DMS53 (cell line): ENCODE measurements around the gene NUMA1.

Experiments
- DNase-seq: peaks from one replicate; lab custom pipeline; 2025; lab: John Stamatoyannopoulos, UW

Gene NUMA1

DNA sequence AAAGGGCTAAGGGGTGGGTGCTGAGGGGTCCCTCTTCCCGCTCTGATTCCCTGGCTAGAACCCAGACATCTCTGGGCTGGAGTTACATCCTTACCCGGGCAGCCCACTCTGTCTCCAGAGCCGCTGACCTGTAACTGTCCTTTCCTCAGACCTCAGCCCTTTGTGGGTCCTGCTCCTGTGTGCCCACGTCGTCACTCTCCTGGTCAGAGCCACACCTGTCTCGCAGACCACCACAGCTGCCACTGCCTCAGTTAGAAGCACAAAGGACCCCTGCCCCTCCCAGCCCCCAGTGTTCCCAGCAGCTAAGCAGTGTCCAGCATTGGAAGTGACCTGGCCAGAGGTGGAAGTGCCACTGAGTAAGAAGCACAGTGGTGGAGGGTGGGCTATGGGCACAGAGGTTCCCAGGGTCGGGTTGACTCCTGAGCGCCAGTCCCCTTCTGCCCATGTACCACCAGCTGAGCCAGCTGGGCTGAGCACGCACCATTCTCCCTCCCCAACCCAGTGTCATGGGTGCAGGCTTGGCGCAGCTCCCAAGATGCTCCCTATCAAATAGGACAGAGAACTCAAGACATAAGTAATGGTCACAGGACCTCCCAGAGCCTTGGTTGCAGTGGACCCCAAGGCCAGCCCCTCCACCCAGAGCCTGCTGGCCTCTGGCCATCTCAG lies 80.0 kb downstream of the NUMA1 start:
- DNase-seq: no peak

- DNase-seq: no peak
Measured at GRCh38 chr11:71999798-72000197, 80.5 kb downstream of the NUMA1 start.

DNA sequence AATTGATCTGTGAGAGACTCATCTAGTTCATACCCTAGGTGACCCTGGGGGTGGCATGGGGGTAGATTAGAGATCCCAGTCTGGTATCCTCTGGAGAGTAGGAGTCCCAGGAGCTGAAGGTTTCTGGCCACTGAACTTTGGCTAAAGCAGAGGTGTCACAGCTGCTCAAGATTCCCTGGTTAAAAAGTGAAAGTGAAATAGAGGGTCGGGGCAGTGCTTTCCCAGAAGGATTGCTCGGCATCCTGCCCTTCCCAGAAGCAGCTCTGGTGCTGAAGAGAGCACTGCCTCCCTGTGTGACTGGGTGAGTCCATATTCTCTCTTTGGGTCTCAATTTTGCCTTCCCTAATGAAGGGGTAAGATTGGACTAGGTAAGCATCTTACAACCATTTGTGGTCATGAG lies 81.0 kb downstream of the NUMA1 start:
- DNase-seq: no peak

- DNase-seq: no peak
Measured at GRCh38 chr11:71998649-71999310, 81.6 kb downstream of the NUMA1 start, which contains the start of gene IL18BP. Gene IL18BP, plus strand, starts transcription at chr11:71998909. Its CDS starts 1,076 bp downstream, at chr11:71999985.

- DNase-seq: no peak
Measured at GRCh38 chr11:71998061-71998460, 82.3 kb downstream of the NUMA1 start.

DNA sequence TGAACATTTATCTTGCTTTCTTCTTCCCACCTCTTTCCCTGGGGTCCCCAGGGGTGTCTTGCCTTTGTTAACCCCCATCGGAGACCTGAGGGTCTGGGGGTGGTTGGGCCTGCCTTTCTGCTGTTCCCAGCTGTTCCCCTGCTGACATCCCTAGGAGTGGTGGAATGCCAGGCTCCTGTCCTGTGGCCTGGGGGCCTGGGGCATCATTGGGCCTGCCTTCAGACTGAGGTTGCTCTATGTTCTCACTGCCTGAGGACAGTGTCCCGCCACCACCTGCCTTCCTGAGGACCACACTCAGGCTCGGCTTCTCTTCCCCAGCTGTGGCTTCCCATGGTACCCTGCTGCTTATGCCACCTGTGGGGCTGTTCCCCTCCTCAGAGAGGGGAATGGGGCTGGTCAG lies 82.7 kb downstream of the NUMA1 start:
- DNase-seq: no peak

DNA sequence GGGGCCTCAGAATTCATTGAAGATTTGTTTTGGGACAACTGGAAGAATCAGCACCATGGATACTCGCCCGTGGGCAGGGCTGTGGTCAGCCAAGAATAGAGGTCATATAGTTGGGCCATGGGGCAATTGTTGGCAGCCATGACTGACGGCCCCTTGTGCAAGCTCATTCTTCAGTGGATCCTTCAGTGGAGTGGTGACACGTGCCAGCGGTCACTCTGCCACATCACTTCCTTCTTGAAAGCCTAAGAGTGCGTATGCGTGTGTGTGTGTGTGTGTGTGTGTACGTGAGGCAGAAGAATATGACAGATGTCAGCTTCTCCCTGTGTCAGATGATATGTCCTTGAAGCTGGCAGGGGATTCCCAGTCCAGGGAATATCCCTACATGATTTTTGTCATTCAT lies 83.4 kb downstream of the NUMA1 start:
- DNase-seq: peak; percentile 80

DNA sequence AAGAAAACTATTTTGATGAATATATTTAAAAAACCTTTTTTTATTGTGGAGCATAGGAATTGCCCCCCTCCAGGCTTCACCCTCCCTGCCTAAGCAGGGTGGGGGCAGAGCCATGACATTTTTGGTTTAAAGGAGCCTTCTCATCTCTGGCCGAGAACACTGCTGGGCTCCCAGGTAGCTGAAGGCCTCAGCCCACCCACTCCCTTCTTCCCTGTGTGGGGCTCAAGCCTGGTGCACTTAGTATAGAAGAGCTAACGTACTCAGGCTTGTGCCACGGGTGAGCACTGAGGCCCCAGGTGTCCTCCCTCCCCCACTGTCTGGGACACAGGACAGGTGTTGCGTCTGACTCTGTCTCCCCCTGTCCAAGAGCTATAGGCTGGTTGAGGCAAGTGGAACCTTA lies 83.8 kb downstream of the NUMA1 start:
- DNase-seq: no peak

DNA sequence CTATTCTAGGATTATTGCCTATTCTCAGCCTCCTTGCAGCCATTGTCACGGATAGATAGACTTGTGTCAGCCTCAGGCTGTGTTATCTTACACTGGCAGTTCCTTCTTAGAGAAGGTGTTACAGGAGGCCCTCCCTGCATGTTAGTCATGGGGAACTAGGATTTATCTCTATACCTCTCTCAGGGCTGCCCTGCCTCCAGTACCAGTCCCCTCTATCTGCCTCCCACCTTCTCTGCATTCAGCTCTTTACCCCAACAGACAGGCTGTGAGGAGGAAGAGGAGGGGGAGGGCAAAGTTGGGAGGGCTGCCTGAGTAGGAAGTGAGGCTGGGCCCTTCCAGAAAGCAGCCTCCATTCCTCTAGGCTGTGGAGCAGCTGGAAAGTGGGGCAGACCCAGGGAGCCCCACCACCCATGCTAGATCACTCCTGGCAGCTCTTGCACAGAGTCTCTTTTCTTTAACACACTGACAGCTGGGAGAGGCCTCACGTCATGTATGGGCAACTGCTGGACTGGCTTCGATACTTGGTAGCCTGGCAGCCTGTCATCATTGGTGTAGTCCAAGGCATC lies 84.5 kb downstream of the NUMA1 start:
- DNase-seq: no peak

DNA sequence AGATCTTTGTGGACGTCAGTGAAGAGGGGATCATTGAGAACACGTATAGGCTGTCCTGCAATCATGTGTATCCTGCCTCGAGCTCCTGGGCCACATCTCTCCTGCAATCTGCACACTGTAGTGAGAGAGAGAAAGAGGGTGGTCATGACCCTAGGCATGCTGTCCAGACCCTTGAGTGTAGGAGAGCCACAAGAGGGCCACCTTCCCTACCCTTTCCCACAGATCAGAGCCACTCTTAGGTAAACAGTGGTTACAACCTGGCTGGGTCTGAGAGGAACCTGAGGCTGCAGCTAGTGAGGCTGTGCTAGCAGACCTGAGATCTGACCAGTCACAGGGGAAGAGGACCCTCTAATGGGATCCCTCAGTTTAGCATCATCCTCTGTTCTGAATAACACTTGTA lies 85.6 kb downstream of the NUMA1 start:
- DNase-seq: no peak

DNA sequence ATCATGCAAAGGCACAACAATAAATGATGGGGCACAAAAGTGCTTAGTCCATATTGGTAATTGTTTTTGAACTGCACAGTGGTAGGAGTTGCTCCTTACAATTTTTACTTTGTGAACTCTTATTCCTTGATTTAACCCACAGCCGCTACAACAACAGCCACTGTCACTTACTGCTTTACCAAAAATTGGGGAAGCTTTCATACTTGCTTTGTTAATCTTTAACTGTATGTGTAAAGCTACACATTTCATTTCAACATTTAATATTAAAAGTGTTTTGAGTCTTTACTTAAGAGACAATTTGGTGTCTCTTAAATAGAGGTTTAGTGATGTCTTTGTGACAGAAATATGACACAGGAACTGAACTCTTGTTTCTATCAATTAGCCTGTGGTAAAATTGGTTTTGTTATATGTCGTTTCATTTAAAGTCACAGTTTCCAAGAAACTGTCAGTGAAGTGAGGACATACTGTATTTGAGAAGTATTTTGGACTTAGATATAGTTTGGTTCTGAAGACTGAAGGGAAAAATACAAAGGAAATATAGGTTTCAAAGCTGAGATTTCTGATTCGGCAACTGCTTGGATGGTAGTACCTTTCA lies 88.1 kb downstream of the NUMA1 start:
- DNase-seq: no peak

GRCh38 chr11:71991494-71991893 lies 88.8 kb downstream of the NUMA1 start:
- DNase-seq: no peak

GRCh38 chr11:71990701-71991100 lies 89.6 kb downstream of the NUMA1 start:
- DNase-seq: no peak

GRCh38 chr11:71988050-71988449 lies 92.3 kb downstream of the NUMA1 start:
- DNase-seq: no peak

DNA sequence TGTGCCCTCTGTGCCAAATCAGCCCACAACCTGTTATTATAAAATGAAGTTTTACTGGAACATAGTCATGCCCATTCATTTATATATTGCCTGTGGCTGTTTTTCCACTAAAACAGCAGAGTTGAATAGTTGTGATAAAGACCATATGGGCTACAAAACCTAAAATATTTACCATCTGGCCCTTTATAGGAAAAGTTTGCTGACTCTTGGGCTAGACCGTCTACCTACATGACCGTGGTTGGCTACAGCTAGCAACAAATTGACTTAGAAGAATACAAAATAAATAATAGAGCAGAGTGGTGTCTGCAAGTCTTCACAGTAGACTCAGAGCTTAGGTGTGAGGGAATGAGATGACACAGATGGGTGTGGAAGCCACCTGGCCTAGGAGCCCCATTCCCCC lies 92.8 kb downstream of the NUMA1 start:
- no peak for DNase-seq

GRCh38 chr11:71986131-71986530 lies 94.2 kb downstream of the NUMA1 start:
- no peak for DNase-seq

- DNase-seq: no peak
Measured at GRCh38 chr11:71979602-71980001, 100.7 kb downstream of the NUMA1 start.

- DNase-seq: no peak
Measured at GRCh38 chr11:71979094-71979493, 101.2 kb downstream of the NUMA1 start.

DNA sequence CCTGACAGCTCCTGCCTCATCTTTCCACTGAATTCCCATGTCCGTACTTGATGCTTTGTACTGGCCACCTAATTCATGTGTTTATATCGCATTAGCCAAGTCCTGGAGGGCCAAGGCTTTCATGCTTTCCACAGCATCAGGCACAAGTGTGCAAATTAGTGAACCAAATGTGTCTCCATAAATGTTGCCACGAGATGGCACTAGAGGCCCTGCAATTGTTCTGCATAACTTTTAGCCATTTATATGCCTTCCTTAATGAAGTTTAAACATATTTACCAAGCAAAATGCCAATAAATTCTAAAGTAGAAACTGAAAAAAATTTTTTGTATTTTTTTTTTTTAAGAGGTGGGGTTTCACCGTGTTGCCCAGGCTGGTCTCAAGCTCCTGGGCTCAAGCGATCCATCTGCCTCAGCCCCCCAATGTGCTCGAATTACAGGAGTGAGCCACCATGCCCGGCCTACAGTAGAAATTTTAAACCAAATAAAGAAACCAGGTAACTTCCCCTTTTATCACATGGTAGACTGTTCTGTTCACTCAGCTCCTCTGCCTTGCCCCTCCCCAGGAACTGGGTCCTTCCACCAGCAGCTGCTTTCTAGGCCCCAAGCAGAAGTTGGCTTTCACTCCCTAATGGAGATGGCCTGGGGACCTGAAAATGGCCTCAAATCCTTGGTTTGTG lies 102.5 kb downstream of the NUMA1 start:
- DNase-seq: peak; percentile 78

GRCh38 chr11:71977090-71977489 lies 103.3 kb downstream of the NUMA1 start:
- no peak for DNase-seq

DNA sequence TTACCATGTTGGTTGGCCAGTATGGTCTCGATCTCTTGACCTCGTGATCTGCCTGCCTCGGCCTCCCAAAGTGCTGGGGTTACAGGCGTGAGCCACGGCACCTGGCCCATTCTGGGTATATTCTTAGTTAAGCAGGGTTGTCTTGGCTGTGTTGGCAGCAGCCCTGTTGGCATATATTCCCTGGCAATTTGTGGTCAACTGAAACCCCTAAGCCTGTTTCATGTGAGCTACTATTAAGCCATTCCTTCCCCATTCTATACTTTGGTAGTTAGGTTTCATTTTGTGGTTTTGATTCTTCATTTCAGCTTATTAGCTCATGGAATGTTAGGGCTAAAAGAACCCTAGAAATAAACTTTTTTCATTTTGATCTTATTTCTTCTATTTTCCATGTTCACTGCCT lies 103.8 kb downstream of the NUMA1 start:
- no peak for DNase-seq

- no peak for DNase-seq
Measured at GRCh38 chr11:71971680-71972079, 108.7 kb downstream of the NUMA1 start.

GRCh38 chr11:71964641-71965040 lies 115.7 kb downstream of the NUMA1 start:
- no peak for DNase-seq
